GM21737 (cell line): ENCODE data around the gene WDFY4.

Experiments
- ATAC-seq: cut with Tn5 transposase; IDR thresholded peaks from one replicate; pipeline ENCODE4 v1.9.1; 2021; ENCODE audit warnings: mild to moderate bottlenecking, moderate library complexity; ENCODE audit not compliant: unreplicated experiment

The WDFY4 gene

GRCh38 chr10:48964038-48964437, 279.4 kb downstream of the WDFY4 start:
- ATAC-seq = no peak

GRCh38 chr10:48965460-48965859, 280.8 kb downstream of the WDFY4 start:
- ATAC-seq = no peak

GRCh38 chr10:48968036-48968435, 283.4 kb downstream of the WDFY4 start:
- no peak for ATAC-seq

- no peak for ATAC-seq
Measured at GRCh38 chr10:48970046-48970445, 285.4 kb downstream of the WDFY4 start.

GRCh38 chr10:48970654-48971053, 286.0 kb downstream of the WDFY4 start:
- ATAC-seq = no peak

- no peak for ATAC-seq
Measured at GRCh38 chr10:48973065-48973464, 288.4 kb downstream of the WDFY4 start.

GRCh38 chr10:48974510-48975156, 290.0 kb downstream of the WDFY4 start:
- no peak for ATAC-seq

GRCh38 chr10:48976196-48976595, 291.5 kb downstream of the WDFY4 start:
- no peak for ATAC-seq

GRCh38 chr10:48978318-48978717, 293.6 kb downstream of the WDFY4 start:
- ATAC-seq = no peak

- no peak for ATAC-seq
Measured at GRCh38 chr10:48981310-48981907, 296.7 kb downstream of the WDFY4 start.

GRCh38 chr10:48982584-48982983, 297.9 kb downstream of the WDFY4 start:
- ATAC-seq = no peak

- no peak for ATAC-seq
Measured at GRCh38 chr10:48983648-48984351, 299.1 kb downstream of the WDFY4 start.

- no peak for ATAC-seq
Measured at GRCh38 chr10:48985621-48986158, 301.0 kb downstream of the WDFY4 start.

GRCh38 chr10:48990226-48990625, 305.6 kb downstream of the WDFY4 start:
- ATAC-seq = no peak

GRCh38 chr10:48993627-48994026, 309.0 kb downstream of the WDFY4 start:
- ATAC-seq = no peak

- ATAC-seq = no peak
Measured at GRCh38 chr10:48996329-48996728, 311.7 kb downstream of the WDFY4 start.

GRCh38 chr10:48999346-48999745, 314.7 kb downstream of the WDFY4 start:
- no peak for ATAC-seq

- no peak for ATAC-seq
Measured at GRCh38 chr10:49000437-49001398, 316.0 kb downstream of the WDFY4 start.

GRCh38 chr10:49001402-49001801, 316.7 kb downstream of the WDFY4 start:
- no peak for ATAC-seq

GRCh38 chr10:49001870-49002672, 317.4 kb downstream of the WDFY4 start:
- no peak for ATAC-seq
